B cell (primary cell): ENCODE results near the gene KRTAP25-1.

Source experiments
- EZH2 ChIP-seq: IDR thresholded peaks from 2 replicates; pipeline ENCODE4 v1.6.1; 2012; ENCODE audit warnings: borderline replicate concordance, low read depth, mild to moderate bottlenecking, moderate library complexity, low read length; ENCODE audit not compliant: insufficient read depth, poor library complexity, severe bottlenecking
- TF ChIP-seq, protein P1 (sequence below): fragments of 200-600 bp; IDR thresholded peaks from one replicate; pipeline ENCODE4 v1.8.0; 2022; ENCODE audit warnings: antibody characterized with exemption, mild to moderate bottlenecking

DNA sequence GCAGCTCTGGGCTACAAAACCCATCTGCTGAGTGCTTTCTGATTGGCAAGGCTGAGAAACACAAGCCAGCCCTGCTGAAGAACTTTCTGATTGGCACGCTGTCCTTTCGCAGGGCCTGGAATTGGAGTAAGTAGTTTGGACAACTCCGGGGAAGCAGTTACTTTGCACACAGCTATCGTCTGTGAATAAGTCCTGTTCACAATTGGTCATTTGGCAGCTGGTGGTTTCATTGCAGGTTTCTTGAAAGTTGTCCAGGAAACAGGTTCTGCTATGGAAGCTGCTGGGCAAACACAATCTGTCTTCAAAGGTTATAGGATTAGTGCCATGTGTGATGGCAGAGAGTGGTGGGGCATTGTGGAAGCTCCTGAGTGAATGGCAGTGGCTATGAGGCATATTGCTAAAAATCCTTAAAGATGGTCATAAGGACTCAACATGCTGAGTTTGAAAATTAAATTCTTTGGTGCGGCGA is 48.0 kb upstream of the KRTAP25-1 start, which contains the start of gene KRTAP27-1:
- TF ChIP-seq, protein P1, sequence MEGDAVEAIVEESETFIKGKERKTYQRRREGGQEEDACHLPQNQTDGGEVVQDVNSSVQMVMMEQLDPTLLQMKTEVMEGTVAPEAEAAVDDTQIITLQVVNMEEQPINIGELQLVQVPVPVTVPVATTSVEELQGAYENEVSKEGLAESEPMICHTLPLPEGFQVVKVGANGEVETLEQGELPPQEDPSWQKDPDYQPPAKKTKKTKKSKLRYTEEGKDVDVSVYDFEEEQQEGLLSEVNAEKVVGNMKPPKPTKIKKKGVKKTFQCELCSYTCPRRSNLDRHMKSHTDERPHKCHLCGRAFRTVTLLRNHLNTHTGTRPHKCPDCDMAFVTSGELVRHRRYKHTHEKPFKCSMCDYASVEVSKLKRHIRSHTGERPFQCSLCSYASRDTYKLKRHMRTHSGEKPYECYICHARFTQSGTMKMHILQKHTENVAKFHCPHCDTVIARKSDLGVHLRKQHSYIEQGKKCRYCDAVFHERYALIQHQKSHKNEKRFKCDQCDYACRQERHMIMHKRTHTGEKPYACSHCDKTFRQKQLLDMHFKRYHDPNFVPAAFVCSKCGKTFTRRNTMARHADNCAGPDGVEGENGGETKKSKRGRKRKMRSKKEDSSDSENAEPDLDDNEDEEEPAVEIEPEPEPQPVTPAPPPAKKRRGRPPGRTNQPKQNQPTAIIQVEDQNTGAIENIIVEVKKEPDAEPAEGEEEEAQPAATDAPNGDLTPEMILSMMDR, result no peak
- no peak for TF ChIP-seq EZH2
